Lower leg skin (tissue), 3 donors: ENCODE measurements around the gene NRL.
"Not testable (repeated sequence)": the region's sequence is repeated elsewhere in the genome, so short reads cannot be mapped to it uniquely, and the experiment has no call there.

Source experiments
- POLR2A ChIP-seq, 2 donors: fragments of 450-650 bp; IDR thresholded peaks; one replicate each; pipeline ENCODE4 v1.6.1; 2016 to 2017; ENCODE audit warnings: antibody characterized with exemption in 2 of 2, mild to moderate bottlenecking in 1 of 2, moderate library complexity in 1 of 2
- TF ChIP-seq, protein P1 (sequence below), 3 donors: fragments of 450-650 bp; IDR thresholded peaks; one replicate each; pipeline ENCODE4 v1.5.1; 2016; ENCODE audit warnings: antibody characterized with exemption in 3 of 3, mild to moderate bottlenecking in 3 of 3, moderate library complexity in 2 of 3

DNA sequence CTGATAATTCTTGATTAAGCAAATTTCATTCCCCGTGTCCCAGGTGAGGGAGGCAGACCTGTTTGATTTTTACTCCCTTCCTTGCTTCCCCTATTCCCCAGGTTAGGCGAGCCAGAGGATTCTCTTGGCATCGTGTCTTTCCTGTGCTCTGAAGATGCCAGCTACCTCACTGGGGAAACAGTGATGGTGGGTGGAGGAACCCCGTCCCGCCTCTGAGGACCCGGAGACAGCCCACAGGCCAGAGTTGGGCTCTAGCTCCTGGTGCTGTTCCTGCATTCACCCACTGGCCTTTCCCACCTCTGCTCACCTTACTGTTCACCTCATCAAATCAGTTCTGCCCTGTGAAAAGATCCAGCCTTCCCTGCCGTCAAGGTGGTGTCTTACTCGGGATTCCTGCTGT is 64.0 kb downstream of the NRL start:
- TF ChIP-seq, protein P1, sequence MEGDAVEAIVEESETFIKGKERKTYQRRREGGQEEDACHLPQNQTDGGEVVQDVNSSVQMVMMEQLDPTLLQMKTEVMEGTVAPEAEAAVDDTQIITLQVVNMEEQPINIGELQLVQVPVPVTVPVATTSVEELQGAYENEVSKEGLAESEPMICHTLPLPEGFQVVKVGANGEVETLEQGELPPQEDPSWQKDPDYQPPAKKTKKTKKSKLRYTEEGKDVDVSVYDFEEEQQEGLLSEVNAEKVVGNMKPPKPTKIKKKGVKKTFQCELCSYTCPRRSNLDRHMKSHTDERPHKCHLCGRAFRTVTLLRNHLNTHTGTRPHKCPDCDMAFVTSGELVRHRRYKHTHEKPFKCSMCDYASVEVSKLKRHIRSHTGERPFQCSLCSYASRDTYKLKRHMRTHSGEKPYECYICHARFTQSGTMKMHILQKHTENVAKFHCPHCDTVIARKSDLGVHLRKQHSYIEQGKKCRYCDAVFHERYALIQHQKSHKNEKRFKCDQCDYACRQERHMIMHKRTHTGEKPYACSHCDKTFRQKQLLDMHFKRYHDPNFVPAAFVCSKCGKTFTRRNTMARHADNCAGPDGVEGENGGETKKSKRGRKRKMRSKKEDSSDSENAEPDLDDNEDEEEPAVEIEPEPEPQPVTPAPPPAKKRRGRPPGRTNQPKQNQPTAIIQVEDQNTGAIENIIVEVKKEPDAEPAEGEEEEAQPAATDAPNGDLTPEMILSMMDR (IDR thresholded peaks at IDR 0.05): not testable (repeated sequence)
- not testable (repeated sequence) for TF ChIP-seq POLR2A (IDR thresholded peaks at IDR 0.05)
